Myocyte (in vitro differentiated cells): ENCODE data around the gene ATP1A2. TPM values are rescaled to one million over a fixed set of nuclear protein-coding genes. Genes with fewer than 3 reads are reported as not detected.

ENCODE experiments used
- DNase-seq: peaks from one replicate; pipeline ENCODE4 v3.0.0-alpha.2; 2012; ENCODE audit warnings: low read depth
- total RNA-seq: library from RNA; depleted of rRNA; stranded (reverse); fragments of >200 nt; gene quantifications from 2 replicates; pipeline ENCODE4 v1.2.3, GENCODE V29; 2014

The ATP1A2 gene
- total RNA-seq, 1 donor from 2014 or later, result 28.2 TPM

GRCh38 chr1:160143695-160144094 is 28.1 kb downstream of the ATP1A2 start:
- no peak for DNase-seq

DNA sequence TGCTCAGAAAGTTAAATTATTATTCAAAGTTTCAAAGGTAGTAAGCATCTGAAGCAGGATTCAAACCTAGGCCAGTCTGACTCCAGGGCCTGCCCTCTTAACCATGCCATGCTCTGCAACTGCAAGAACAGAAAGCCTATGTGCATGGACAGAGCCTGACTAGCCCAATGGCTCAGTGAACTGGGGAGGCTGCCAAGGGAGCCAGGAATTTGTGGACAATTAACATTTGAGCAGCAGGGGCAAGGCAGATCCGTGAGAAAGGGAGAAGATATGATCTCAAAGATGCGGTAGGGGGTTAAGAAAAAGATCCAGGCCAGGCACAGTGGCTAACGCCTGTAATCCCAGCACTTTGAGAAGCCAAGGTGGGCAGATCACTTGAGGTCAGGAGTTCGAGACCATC is 29.4 kb downstream of the ATP1A2 start:
- peak; percentile 56 for DNase-seq

DNA sequence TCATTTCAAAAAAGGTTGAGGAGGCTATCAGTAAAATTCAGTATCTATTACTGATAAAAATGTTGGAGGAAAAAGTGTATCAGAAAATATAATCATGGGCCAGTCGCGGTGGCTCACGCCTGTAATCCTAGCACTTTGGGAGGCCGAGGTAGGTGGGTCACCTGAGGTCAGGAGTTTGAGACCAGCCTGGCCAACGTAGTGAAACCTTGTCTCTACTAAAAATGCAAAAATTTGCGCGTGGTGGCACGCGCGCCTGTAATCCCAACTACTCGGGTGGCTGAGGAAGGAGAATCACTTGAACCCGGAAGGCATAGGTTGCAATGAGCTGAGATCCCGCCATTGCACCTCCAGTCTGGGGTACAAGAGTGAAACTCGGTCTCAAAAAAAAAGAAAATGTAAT is 30.5 kb downstream of the ATP1A2 start:
- DNase-seq, result no peak

- DNase-seq, result no peak
Measured at GRCh38 chr1:160148121-160148520, 32.6 kb downstream of the ATP1A2 start.

- DNase-seq, result no peak
Measured at GRCh38 chr1:160149233-160149632, 33.7 kb downstream of the ATP1A2 start.

GRCh38 chr1:160149716-160150115 is 34.2 kb downstream of the ATP1A2 start:
- DNase-seq, result peak; percentile 59

DNA sequence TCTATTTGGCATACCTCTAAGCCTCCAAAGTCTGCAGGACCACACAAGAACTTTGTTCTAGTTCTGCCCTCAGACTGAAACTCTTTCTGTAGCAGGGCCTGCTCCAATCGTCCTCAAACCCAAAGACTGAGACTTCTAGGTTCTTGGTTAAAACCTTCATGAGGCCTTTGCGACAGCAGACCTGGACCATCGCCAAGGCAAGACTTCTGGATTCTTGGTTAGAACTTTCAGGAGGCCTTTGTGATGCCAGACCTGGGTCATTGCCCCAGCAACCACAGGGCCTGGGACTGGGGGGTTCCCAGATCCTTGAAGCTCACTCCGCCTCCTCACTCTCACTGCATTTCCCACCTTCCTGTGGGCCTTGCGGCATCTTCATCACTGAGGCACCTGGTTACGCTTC is 35.7 kb downstream of the ATP1A2 start, which contains the start of gene ATP1A4:
ATP1A4 (plus strand) TSS at position 301 of the 400 bp plus-strand sequence. CDS start 438 bp downstream, outside the sequence.
- DNase-seq, result no peak

GRCh38 chr1:160154790-160155189 is 39.2 kb downstream of the ATP1A2 start:
- no peak for DNase-seq

DNA sequence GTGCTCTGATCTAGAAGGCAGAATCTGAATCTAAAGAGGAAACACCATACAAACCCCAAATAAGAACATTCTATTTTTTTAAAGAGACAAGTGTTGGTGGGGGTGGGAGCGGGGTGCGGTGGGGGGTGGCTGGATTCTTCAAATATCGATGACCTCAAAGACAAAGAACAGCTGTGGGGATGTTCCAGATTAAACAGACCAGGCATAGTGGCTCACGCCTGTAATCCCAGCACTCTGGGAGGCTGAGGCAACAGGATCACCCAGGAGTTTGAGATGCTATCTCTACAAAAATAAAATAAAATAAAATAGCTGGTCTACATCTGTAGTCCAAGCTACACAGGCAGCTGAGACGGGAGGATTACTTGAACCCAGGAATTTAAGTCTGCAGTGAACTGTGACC is 40.8 kb downstream of the ATP1A2 start:
- DNase-seq, result peak; percentile 69

GRCh38 chr1:160157174-160157573 is 41.6 kb downstream of the ATP1A2 start:
- no peak for DNase-seq

GRCh38 chr1:160158031-160158430 is 42.5 kb downstream of the ATP1A2 start:
- DNase-seq, result peak; percentile 83

DNA sequence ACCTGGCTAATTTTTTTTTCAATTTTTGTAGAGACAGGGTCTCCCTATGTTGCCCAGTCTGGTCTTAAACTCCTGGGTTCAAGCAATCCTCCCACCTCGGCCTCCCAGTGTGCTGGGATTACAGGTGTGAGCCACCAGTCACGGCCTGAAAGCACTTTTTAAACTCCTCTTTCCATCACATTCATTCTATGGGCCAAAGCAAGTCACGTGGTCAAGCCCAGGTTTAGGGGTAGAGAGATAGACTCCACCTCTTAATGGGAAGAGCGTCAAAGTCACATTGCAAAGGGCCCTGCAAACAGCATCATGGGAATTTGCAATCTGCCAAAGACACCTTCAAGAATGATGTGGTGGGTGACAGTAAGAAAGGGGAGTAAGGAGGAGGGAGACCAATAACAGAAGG is 43.0 kb downstream of the ATP1A2 start:
- no peak for DNase-seq

- peak; percentile 39 for DNase-seq
Measured at GRCh38 chr1:160159846-160160245, 44.3 kb downstream of the ATP1A2 start.

- peak; percentile 62 for DNase-seq
Measured at GRCh38 chr1:160161965-160162705, 46.6 kb downstream of the ATP1A2 start.

GRCh38 chr1:160162931-160163330 is 47.4 kb downstream of the ATP1A2 start:
- no peak for DNase-seq

GRCh38 chr1:160163615-160164014 is 48.1 kb downstream of the ATP1A2 start:
- DNase-seq, result peak; percentile 52

- DNase-seq, result no peak
Measured at GRCh38 chr1:160164121-160164520, 48.6 kb downstream of the ATP1A2 start.

GRCh38 chr1:160166166-160166868 is 50.8 kb downstream of the ATP1A2 start:
- DNase-seq, result no peak

- no peak for DNase-seq
Measured at GRCh38 chr1:160167056-160167455, 51.5 kb downstream of the ATP1A2 start.

- peak; percentile 71 for DNase-seq
Measured at GRCh38 chr1:160167580-160167979, 52.0 kb downstream of the ATP1A2 start.

DNA sequence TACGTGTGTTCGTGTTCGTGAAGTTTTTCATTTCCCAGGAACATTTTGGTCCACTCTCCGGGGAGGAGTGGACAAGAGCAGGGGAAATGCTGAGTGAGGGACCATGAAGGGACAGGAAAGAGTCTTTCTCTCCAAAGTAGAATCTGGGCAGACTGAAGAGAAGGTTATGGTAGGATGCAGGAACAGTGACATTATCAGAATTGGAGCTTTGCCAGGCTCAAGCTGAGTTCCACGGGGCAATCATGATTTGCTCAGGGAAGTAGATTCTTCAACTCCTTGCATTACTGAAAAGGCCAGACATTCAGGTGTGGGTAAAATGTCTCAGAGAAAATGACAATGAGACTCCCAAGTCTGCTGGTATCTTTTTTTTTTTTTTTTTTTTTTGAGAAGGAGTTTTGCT is 52.5 kb downstream of the ATP1A2 start:
- no peak for DNase-seq

GRCh38 chr1:160168609-160169369 is 53.2 kb downstream of the ATP1A2 start:
- DNase-seq, result no peak
